SK-N-SH (cell line): ENCODE measurements around the gene EEFSEC.

Source experiments
- CTCF ChIP-seq: fragments of 200-600 bp; sonication (generic); IDR thresholded peaks from 2 replicates; pipeline ENCODE4 v1.6.1; 2017; ENCODE audit warnings: antibody characterized with exemption, mild to moderate bottlenecking, moderate library complexity
- EZH2phosphoT487 ChIP-seq: fragments of 200-600 bp; sonication (generic); IDR thresholded peaks from 2 replicates; pipeline ENCODE4 v1.6.1; 2017; ENCODE audit warnings: low read depth, mixed run types, mild to moderate bottlenecking, antibody characterized with exemption, moderate library complexity, borderline replicate concordance
- FOSL2 ChIP-seq: IDR thresholded peaks from 2 replicates; pipeline ENCODE4 v1.4.0; 2012; ENCODE audit warnings: low read depth, mild to moderate bottlenecking, moderate library complexity, borderline replicate concordance
- GATA2 ChIP-seq: sonication (generic); formaldehyde crosslinking; IDR thresholded peaks from 2 replicates; pipeline ENCODE4 v1.5.0; 2020; ENCODE audit warnings: mild to moderate bottlenecking, missing genetic modification reagents
- MXI1 ChIP-seq: IDR thresholded peaks from 2 replicates; pipeline ENCODE4 v1.6.1; 2012; ENCODE audit warnings: mild to moderate bottlenecking, low read depth, low read length, improper control_type of control experiment
- POLR2AphosphoS5 ChIP-seq: IDR thresholded peaks from 2 replicates; pipeline ENCODE4 v1.6.1; 2012; ENCODE audit warnings: low read depth, low read length
- RAD21 ChIP-seq: IDR thresholded peaks from 2 replicates; pipeline ENCODE4 v1.6.1; 2012; ENCODE audit warnings: mild to moderate bottlenecking, low read length
- RCOR1 ChIP-seq: fragments of 150-350 bp; IDR thresholded peaks from 2 replicates; pipeline ENCODE4 v1.6.1; 2017; ENCODE audit warnings: antibody characterized with exemption, low read length
- RFX5 ChIP-seq: IDR thresholded peaks from 2 replicates; pipeline ENCODE4 v1.6.1; 2012; ENCODE audit warnings: mild to moderate bottlenecking, improper control_type of control experiment, low read length
- RXRA ChIP-seq: IDR thresholded peaks from 2 replicates; pipeline ENCODE4 v1.4.0; 2012; ENCODE audit warnings: low read depth, mild to moderate bottlenecking, borderline replicate concordance
- TEAD4 ChIP-seq: IDR thresholded peaks from 2 replicates; pipeline ENCODE4 v1.4.0; 2012; ENCODE audit warnings: mild to moderate bottlenecking, borderline replicate concordance; ENCODE audit not compliant: insufficient read depth
- YY1 ChIP-seq: IDR thresholded peaks from 2 replicates; pipeline ENCODE4 v1.4.0; 2012; ENCODE audit warnings: low read depth, mild to moderate bottlenecking
- ZBTB33 ChIP-seq: IDR thresholded peaks from 2 replicates; pipeline ENCODE4 v1.4.0; 2012; ENCODE audit warnings: low read depth, borderline replicate concordance

GRCh38 chr3:128400671-128401070, 247.4 kb downstream of the EEFSEC start:
- TF ChIP-seq CTCF (no peak), RXRA (no peak), RAD21 (no peak), POLR2AphosphoS5 (no peak), YY1 (no peak), EZH2phosphoT487 (no peak), RFX5 (no peak), TEAD4 (no peak), ZBTB33 (no peak), MXI1 (no peak), GATA2 (no peak), FOSL2 (no peak), RCOR1 (no peak)
